ENCODE measurements around the gene ABHD14A. TPM values are rescaled to one million over a fixed set of nuclear protein-coding genes. Genes with fewer than 3 reads are reported as not detected.

ABHD14A gene
- total and polyA plus RNA-seq, 2 of the 13 experiments (the other 11 are each of a cell fraction or from before 2014, with no cell fraction given), result 29.5 to 46.9 TPM

DNA sequence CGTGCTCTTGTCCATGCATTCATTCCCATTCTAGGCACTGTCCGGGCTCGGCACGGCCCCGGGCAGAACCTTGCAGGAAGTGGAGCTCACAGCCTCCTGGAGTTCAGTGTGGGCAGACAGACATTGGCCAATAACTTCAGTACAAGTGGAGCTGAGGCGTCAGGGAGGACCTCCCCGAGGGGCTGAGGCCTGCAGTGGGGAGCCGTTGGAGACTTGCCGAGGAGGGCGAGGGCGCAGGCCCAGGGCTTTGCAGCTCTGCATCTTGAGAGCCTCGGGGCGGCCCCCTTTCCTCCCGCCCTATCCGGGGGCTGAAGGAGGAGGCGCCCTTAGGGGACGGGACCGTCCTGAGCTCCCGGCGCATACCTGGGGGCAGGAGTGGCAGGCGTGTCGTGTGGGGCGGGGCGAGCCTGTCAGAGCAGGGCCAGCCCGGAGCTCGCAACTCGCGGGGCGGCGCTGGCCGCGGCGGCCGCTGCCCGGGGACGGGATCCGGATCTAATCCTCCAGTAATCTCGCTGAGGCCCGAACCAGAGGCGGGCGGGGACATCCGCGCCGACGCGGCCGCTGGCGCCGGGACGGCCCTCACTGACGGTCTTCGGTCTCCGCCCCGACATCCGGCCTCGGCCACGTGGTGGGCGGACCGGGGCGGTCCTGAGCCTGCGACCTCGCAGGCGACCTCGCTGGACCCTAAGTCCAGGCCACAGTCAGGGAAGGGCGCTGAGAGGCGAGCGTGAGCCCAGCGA is 8.1 kb downstream of the ABHD14A start, which contains the start of gene ACY1 (continued):
- TF ChIP-seq, protein P1, sequence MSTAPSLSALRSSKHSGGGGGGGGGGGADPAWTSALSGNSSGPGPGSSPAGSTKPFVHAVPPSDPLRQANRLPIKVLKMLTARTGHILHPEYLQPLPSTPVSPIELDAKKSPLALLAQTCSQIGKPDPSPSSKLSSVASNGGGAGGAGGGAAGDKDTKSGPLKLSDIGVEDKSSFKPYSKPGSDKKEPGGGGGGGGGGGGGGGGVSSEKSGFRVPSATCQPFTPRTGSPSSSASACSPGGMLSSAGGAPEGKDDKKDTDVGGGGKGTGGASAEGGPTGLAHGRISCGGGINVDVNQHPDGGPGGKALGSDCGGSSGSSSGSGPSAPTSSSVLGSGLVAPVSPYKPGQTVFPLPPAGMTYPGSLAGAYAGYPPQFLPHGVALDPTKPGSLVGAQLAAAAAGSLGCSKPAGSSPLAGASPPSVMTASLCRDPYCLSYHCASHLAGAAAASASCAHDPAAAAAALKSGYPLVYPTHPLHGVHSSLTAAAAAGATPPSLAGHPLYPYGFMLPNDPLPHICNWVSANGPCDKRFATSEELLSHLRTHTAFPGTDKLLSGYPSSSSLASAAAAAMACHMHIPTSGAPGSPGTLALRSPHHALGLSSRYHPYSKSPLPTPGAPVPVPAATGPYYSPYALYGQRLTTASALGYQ (CRISPR knock-in tag; IDR thresholded peaks at IDR 0.05), result 0 out of 2 replicates have a peak, but pooled peaks have one; percentile 41
- TF ChIP-seq ZNF205 (CRISPR knock-in tag; IDR thresholded peaks at IDR 0.05) (peak; percentile 41; the same call in 1 of the 2 replicates), RARG (CRISPR knock-in tag; IDR thresholded peaks at IDR 0.05; ENCODE audit: low read depth) (peak; percentile 89; the same call in 1 of the 2 replicates), MXD1 (CRISPR knock-in tag; IDR thresholded peaks at IDR 0.05) (no peak), CBX5 (CRISPR knock-in tag; IDR thresholded peaks at IDR 0.05; ENCODE audit: borderline replicate concordance) (no peak; the same call in 1 of the 2 replicates), TARDBP (CRISPR knock-in tag; IDR thresholded peaks at IDR 0.05) (peak; percentile 73), ZNF263 (CRISPR knock-in tag; IDR thresholded peaks at IDR 0.05) (no peak), PAF1 (CRISPR knock-in tag; IDR thresholded peaks at IDR 0.05) (no peak), RERE (CRISPR knock-in tag; IDR thresholded peaks at IDR 0.05; ENCODE audit: low read depth) (peak; percentile 64; the same call in 1 of the 2 replicates), ZSCAN31 (CRISPR knock-in tag; IDR thresholded peaks at IDR 0.05; ENCODE audit: low read depth) (peak; percentile 97; the same call in 1 of the 2 replicates), KDM5B (CRISPR knock-in tag; IDR thresholded peaks at IDR 0.05; ENCODE audit: borderline replicate concordance) (no peak; the same call in none of the 2 replicates), ZNF629 (CRISPR knock-in tag; conservative IDR thresholded peaks at IDR 0.05) (no peak), ZSCAN22 (CRISPR knock-in tag; IDR thresholded peaks at IDR 0.05) (no peak), CENPX (CRISPR knock-in tag; IDR thresholded peaks at IDR 0.05) (no peak), CAMTA2 (CRISPR knock-in tag; IDR thresholded peaks at IDR 0.05; ENCODE audit: borderline replicate concordance) (no peak; the same call in 1 of the 2 replicates)
- TF ChIP-seq, protein P2, sequence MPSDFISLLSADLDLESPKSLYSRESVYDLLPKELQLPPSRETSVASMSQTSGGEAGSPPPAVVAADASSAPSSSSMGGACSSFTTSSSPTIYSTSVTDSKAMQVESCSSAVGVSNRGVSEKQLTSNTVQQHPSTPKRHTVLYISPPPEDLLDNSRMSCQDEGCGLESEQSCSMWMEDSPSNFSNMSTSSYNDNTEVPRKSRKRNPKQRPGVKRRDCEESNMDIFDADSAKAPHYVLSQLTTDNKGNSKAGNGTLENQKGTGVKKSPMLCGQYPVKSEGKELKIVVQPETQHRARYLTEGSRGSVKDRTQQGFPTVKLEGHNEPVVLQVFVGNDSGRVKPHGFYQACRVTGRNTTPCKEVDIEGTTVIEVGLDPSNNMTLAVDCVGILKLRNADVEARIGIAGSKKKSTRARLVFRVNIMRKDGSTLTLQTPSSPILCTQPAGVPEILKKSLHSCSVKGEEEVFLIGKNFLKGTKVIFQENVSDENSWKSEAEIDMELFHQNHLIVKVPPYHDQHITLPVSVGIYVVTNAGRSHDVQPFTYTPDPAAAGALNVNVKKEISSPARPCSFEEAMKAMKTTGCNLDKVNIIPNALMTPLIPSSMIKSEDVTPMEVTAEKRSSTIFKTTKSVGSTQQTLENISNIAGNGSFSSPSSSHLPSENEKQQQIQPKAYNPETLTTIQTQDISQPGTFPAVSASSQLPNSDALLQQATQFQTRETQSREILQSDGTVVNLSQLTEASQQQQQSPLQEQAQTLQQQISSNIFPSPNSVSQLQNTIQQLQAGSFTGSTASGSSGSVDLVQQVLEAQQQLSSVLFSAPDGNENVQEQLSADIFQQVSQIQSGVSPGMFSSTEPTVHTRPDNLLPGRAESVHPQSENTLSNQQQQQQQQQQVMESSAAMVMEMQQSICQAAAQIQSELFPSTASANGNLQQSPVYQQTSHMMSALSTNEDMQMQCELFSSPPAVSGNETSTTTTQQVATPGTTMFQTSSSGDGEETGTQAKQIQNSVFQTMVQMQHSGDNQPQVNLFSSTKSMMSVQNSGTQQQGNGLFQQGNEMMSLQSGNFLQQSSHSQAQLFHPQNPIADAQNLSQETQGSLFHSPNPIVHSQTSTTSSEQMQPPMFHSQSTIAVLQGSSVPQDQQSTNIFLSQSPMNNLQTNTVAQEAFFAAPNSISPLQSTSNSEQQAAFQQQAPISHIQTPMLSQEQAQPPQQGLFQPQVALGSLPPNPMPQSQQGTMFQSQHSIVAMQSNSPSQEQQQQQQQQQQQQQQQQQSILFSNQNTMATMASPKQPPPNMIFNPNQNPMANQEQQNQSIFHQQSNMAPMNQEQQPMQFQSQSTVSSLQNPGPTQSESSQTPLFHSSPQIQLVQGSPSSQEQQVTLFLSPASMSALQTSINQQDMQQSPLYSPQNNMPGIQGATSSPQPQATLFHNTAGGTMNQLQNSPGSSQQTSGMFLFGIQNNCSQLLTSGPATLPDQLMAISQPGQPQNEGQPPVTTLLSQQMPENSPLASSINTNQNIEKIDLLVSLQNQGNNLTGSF (CRISPR knock-in tag; IDR thresholded peaks at IDR 0.05), result no peak

Data from HepG2 (cell line).